NCI-H2196 (cell line): Measurements from ENCODE around the gene CDC45.
"Not testable (repeated sequence)": the region's sequence is repeated elsewhere in the genome, so short reads cannot be mapped to it uniquely, and the experiment has no call there.

ENCODE experiments used
- DNase-seq: peaks from one replicate; lab custom pipeline; 2025; ENCODE audit not compliant: unreplicated experiment; lab: John Stamatoyannopoulos, UW

CDC45 gene

GRCh38 chr22:19479355-19480172, at the start of gene CDC45:
TSS of gene CDC45 (plus strand) at chr22:19479920. CDS start at chr22:19479969, 49 bp downstream.
- peak; percentile 85 for DNase-seq

DNA sequence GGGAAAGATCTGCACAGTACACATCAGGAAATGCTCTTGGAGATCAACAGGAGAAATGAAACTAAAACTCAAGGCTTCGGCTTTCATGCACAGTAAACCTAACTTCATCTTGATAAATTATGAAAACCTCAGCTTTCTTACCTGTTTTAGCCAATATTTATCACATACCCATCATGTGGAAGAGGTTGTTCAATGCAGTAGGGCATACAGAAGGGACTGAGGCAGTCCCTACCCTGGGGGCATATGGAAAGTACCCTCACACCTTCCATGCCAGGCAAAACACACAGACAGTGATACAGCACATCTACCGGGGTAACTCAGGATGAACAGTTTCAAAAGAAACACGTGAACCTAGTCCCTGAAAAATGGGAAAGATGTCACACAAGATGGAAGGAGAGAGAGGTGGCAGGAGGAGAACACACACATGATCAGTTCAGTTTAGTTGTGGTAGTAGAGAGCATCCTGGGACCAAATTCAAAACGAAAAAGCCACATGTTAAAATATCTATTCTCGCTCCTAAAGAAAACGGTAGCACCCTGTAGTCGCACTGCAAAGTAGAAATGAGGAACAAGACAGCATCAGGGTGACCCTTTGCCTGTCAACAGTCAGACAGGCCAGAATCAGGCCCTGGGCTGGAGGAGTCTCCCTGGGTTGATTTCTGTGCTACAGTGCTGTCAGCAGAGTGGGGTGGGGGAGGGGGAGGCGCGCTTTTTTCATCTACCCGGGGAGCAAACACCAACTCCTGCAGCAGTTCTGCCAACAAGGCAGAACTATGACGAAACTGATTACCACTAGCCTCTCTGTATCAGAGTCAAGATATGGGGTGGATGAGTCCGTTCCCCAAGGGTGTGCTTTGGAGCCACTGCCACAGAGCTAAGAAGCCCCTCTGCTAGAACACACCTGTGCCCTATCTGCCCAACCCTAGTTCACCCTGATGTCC, 49.5 kb upstream of the CDC45 start:
- DNase-seq, result no peak

- no peak for DNase-seq
Observed at GRCh38 chr22:19430890-19431541, 48.7 kb upstream of the CDC45 start.

DNA sequence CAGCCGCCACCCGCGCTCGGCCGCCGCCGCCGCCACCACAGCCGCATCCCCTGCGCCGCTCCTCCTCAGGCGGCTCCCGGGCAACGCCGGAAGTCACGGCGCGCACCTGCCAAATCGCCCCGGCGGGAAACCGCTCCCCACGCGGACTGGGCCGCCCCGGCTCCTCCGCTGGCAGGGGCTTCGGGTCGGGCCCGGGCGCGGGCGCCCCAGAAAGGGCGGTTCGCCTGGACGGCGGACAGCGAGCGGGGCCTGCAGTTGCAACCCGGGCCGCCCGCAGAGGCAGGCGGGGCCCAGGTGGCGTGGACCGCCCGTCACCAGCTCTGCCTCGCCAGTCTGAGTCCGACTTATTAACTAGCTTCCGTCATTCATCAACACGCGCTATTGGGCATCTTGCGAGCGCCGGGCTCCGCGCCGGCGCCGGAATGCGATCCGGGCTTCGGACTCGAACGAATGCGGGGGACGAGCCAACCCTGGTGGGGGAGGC, 48.0 kb upstream of the CDC45 start, which contains the start of gene HIRA:
HIRA (minus strand) TSS at position 85 of the 484 bp plus-strand sequence. CDS start 257 bp downstream, outside the sequence.
- peak; percentile 59 for DNase-seq

DNA sequence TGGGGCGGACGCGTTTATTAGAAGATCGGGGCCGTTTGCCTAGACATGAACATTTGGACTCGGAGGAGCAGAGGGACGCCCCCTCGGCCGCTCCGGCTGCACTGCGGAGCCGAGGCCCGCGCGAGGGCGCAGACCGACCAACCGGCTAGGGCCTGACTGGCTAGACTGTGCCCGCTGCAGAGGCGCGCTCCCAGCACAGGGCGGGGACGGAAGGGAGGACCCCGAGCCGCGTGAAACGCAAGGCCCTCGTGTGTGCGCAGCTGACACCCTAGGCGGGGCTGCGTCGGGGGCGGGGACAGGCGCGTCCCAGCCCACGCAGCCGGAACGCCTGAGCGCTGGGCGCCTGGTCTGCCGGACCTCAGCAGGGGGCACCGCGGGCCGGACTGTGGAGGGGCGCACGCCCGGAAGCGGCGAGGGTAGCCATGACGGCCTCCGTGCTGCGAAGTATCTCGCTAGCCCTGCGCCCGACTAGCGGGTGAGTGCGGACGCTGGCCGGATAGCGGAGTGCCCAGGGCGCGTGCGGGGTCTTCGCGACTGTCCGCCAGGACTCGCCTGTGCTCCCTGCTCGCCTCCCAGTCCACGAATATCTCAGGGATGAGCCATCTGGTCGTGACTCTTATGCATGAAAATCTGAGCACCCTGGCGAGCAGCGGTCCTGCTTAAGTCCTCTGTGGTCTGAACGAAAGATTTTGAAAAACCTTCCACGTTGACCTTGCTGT, 47.4 kb upstream of the CDC45 start, which contains the start of gene MRPL40:
MRPL40 (plus strand) TSS at position 413 of the 719 bp plus-strand sequence; CDS start at position 423, 10 bp downstream.
- DNase-seq, result peak; percentile 87

- DNase-seq, result no peak
Observed at GRCh38 chr22:19434401-19434800, 45.3 kb upstream of the CDC45 start.

DNA sequence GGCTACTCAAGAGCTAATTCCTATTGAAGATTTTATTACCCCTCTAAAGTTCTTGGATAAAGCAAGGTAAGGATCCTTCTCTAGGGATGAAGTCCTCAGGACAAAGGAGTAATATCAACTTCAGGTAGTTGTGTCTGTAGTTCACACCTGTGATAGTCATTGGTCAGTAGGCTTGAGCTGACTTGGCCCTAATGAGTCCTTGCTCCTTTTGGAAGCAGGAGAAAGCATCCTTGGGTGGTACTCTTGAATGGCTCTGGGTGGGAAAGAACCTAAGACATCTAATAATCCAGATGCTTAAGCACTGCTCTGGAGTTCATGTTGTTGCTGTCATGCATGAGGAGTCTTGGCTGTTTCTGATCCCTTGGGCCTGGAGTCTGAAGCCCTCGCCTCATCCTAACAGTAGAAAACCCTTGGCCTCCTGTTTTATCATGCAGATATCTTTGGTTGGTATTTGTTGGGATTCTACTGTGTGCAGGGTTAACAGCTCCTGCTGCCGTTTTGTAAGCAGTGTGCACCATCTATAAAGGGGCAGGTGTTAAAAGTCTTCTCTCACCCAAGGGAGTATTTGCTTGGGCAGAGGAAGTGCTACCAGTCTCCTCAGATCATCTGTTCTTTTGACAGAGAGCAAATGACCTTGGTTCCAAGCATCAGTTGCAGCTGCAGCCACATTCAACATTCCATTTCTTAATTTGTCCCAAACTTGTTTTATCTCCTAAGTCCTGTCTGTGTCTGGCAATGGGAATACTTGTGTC, 44.7 kb upstream of the CDC45 start:
- DNase-seq, result no peak

DNA sequence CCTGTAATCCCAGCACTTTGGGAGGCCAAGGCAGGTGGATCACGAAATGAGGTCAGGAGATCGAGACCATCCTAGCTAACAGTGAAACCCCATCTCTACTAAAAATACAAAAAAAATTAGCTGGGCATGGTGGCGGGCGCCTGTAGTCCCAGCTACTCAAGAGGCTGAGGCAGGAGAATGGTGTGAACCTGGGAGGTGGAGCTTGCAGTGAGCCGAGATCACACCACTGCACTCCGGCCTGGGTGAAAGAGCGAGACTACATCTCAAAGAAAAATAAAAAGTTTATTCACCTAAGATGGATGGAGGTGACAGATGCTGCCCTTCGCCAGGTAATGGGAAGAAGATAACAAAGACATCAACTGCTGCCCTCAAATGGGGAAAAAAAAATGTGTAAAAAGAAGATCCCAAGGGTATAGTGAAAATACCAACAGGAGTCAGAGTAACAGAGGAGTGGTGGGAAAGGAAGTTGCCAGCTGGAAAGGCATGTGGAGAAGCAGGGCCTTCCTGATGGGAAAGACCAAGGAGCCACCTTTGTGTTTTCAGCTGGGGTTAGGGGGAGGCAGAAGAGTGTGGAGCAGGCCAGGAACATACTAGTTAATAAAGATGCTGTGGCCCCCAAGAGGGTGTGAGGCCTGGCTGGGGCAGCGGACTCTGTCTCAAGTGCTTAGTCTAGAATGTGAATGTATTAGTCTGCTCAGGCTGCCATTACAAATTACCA, 43.1 kb upstream of the CDC45 start:
- DNase-seq, result not testable (repeated sequence)

- no peak for DNase-seq
Observed at GRCh38 chr22:19438298-19438697, 41.4 kb upstream of the CDC45 start.

DNA sequence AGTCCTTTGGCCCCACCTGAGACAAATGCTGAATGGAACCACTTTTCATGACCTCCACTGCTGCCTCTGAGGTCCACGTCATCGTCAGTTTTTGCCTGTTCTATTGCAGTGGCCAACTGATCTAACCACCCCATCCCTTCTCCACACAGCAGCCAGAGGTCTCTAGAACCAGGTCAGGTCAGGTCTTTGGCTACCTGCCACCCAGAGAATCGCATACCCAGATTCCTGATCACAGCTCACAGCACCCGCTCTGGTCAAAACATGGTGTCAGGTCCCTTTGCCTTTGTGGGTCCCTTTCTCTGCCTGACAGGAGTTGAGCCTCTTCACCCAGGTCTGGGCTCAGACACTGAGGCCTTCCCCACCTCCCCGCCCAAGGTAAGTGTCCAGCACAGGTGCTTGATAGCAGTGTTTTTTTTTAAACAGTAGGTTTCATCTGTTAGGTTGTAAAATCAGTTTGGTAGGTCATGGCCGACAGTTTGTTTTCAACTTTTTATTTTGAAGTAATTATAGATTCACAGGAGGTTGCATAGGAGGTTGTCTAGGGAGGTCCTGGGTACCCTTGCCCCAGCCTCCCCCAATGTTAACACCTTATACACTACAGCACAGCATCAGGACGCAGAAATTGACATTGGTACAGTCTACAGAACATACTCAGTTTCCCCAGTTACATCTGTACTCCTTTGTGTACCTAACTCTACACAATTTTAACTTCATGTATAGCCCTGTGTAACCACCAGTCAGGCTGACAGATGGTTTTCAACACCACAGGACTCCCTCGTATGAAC, 39.1 kb upstream of the CDC45 start:
- no peak for DNase-seq

DNA sequence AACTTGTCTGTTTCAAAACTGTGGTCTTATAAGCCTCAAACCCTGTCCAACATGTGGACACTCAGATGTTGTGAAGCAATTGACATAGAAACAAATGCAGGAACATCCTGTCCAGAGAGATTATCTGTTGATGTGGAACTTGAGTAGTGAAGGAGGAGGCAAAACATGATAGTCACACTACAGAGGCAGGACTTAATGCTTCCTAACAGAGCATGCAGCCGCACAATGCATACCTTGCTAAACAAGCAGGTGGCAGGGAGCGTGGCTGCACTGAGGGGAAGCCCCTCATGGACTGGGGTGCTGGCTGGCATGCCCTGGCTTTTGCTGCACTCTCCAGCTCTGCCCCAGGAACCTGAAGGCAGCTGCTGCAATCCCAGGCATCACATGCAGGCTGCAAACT, 37.6 kb upstream of the CDC45 start:
- DNase-seq, result no peak

DNA sequence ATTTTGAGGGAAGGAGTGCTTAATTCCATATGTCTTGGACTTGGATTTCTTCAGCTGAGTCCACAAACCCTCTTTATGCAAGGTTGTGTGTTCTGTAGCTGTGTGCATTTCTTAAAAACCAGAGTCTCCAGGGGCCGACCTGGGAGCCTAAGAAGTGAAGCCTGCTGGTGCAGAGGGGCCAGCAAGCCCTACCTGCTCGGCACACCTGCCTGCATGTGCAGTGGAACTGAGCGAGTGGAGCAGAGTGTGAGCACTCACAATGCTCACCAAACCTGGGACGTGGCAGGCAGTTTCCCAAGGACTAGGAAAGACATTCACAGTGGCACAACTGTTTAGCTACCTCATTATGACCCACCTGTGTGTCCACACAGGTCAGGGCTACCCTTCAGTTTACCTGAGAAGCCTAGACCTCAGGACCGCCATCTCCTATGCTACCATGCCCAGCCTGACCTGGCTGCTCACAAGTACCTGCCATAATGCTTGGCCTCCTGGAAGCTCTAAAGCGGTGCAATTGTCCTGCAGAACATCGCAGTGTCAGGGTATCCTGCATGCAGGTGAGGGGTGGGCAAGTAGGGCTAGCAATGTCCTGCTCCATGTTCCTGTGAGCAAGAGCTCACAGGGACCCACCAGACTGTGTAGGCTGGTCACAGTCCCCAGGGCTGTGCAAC, 36.0 kb upstream of the CDC45 start:
- DNase-seq, result no peak

DNA sequence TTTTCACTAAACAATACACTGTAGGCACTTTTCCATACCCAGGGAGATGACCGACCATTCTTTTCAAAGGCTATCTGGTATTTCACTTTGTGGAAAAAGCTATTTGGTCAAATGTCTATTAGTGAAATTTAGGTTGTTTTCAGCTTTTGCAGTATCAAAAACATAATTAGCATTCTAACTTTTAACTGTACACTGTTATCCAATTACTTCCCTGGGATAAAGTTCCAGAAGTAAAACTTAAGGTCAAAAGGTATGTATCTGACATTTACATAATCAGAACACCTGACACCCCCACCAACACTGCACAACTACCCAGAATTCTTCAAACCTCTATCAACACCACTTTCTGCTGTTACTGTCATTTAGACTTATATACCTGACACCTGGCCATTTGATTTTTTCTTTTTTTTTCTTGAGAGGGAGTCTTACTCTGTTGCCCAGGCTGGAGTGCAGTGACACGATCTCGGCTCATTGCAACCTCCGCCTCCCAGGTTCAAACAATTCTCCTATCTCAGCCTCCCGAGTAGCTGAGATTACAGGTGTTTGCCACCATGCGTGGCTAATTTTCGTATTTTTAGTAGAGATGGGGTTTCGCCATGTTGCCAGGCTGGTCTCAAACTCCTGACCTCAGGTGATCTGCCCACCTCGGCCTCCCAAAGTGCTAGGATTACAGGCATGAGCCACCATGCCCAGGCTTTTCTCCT, 34.3 kb upstream of the CDC45 start:
- DNase-seq, result not testable (repeated sequence)

GRCh38 chr22:19446603-19447329, 33.0 kb upstream of the CDC45 start:
- no peak for DNase-seq

DNA sequence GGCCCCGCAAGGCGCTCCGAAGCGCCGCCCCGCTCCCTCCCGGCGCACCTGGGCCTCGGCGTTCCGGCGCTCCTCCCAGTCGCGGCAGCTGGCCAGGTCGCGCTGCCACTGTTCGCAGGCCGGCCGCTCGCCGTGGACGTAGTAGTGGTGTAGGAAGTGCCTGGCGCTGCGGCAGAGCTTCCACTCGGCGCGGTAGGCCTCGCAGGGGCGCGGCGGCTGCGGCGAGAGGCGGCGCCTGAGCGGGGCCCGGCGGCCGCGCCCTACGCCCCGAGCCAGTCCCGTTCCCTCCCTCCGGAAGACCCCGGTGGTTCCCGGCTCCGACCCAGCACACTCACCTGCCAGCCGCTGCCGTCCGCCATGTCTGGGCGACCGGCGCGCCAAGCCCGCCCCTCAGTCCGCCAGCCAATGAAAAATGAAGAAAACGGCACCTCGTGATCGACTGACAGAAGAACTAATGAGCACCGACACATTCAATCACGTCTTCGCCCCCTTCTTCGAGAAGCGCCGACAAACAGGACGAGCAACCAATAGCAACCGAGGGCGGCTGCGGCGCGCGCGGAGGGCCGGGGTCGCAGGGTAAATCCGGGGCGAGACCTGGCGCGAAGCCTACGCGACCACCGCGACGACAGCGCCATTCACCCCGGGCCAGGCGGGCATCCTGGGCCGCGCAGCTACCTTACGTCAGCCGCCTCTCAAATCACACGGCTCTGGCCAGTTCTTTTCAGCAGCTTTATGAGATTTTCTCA, 32.2 kb upstream of the CDC45 start, which contains the start of gene C22orf39:
C22orf39 (minus strand) TSS at position 382 of the 746 bp plus-strand sequence; CDS start at position 359, 23 bp downstream.
- DNase-seq, result peak; percentile 67
